Measurements from ENCODE around the gene GPD1L.

GPD1L gene

DNA sequence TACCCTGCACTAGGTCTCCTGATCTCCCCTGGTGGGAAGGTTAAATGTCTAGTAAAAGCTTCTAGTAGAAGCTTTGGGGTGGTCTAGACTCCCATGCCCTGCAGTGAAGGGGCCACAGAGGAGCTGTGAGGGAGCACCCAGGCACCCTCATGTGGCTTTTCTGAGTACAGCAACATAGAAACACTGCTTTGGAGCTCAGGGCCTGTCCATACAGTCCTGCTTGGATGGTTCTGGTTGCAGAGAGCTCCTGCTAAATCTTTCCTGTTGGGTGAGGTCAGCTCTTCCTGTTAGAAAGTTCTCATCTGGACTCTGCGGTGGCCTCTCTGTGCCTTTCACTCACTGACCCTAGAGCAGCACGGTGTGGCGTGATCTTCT lies 47.8 kb downstream of the GPD1L start:
- in situ Hi-C loops (cut with MboI; ENCODE audit: low pct_unique_long_range_greater_than_20kb, low sequenced_read_pairs, unreplicated experiment): no loop called here
- TF ChIP-seq, protein P1, sequence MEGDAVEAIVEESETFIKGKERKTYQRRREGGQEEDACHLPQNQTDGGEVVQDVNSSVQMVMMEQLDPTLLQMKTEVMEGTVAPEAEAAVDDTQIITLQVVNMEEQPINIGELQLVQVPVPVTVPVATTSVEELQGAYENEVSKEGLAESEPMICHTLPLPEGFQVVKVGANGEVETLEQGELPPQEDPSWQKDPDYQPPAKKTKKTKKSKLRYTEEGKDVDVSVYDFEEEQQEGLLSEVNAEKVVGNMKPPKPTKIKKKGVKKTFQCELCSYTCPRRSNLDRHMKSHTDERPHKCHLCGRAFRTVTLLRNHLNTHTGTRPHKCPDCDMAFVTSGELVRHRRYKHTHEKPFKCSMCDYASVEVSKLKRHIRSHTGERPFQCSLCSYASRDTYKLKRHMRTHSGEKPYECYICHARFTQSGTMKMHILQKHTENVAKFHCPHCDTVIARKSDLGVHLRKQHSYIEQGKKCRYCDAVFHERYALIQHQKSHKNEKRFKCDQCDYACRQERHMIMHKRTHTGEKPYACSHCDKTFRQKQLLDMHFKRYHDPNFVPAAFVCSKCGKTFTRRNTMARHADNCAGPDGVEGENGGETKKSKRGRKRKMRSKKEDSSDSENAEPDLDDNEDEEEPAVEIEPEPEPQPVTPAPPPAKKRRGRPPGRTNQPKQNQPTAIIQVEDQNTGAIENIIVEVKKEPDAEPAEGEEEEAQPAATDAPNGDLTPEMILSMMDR (IDR thresholded peaks at IDR 0.05; ENCODE audit: extremely low read depth, insufficient read depth, missing control alignments): peak; percentile 27
- DNase-seq (ENCODE audit: low spot score): no peak

DNA sequence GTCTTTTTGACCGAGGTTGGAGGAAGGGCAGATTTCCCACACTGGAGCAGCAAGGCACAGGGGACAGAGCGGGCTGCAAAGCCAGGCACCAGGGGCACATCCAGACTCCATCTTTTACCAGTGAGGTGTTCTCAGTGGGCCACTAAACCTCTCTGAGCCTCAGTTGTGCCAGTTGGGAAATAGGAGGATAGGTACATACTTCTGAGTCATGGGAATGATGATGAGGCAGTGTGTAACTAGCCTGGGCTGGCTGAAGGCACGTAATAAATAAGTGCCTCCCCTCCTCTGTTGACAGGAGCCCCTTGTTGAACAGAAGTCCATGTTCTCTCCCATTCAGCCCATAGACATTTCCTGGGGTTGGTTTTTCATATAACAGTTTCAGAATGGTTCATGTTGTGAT lies 48.7 kb downstream of the GPD1L start:
- TF ChIP-seq, protein P1 (IDR thresholded peaks at IDR 0.05; ENCODE audit: extremely low read depth, insufficient read depth, missing control alignments): no peak
- no peak for DNase-seq (ENCODE audit: low spot score)
- in situ Hi-C loops (cut with MboI; ENCODE audit: low pct_unique_long_range_greater_than_20kb, low sequenced_read_pairs, unreplicated experiment): no loop called here

DNA sequence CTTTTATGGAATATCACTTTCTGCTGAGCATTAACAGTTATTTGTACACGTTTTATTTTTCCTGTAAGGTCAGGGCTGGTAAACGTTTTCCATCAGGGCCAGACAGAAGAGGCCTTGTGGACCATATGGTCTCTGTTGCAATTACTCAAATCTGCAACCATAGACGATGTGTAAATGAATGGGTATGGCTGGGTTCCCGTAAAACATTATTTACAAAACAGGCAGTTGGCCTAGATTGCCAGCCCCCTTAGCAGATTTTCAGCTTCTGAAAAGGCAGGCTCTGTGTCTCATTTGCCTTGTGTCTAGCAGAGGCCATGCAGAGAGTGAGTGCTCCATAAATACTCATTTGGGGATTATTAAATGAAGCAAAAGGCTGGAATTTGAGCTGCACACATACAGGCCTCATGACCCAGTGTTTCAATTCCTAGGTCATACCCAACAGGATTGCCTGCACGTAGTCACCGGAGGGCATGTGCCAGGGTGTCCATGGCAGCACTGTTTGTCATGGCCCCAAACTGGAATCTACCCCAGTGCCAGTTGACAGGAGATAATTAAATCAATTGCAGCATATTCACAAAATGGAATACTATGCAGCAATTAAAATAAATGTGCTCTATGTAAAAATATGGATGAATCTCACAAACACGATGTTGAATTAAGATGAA lies 51.3 kb downstream of the GPD1L start:
- no peak for DNase-seq (ENCODE audit: low spot score)
- TF ChIP-seq, protein P1 (IDR thresholded peaks at IDR 0.05; ENCODE audit: extremely low read depth, insufficient read depth, missing control alignments): no peak
- in situ Hi-C loops (cut with MboI; ENCODE audit: low pct_unique_long_range_greater_than_20kb, low sequenced_read_pairs, unreplicated experiment): no loop called here

DNA sequence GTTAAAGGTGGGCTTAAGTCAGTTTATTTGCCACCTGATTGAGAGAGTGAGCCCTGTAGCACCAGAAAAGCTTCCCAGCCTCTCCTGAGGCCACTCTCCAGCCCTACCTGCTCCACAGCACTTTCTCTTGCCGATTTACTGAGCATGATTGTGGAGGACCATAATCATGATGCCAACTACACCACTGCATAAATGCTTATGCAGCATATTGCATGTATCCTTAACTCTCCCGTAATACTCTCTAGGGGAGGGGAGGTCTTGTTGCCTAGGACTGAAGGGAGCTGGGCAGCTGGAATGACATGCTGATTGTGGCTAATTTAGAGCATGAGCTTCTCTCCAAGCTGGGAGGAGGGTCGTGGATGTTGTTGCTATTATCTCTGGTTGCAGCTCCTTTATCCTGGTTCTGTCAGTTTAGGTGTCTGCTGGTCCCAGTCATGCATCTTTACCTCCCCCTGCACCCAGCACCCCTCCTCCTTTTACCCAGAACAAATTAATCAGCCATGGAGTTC lies 54.3 kb downstream of the GPD1L start:
- no peak for DNase-seq (ENCODE audit: low spot score)
- TF ChIP-seq, protein P1 (IDR thresholded peaks at IDR 0.05; ENCODE audit: extremely low read depth, insufficient read depth, missing control alignments): no peak
- in situ Hi-C loops (cut with MboI; ENCODE audit: low pct_unique_long_range_greater_than_20kb, low sequenced_read_pairs, unreplicated experiment): no loop called here

DNA sequence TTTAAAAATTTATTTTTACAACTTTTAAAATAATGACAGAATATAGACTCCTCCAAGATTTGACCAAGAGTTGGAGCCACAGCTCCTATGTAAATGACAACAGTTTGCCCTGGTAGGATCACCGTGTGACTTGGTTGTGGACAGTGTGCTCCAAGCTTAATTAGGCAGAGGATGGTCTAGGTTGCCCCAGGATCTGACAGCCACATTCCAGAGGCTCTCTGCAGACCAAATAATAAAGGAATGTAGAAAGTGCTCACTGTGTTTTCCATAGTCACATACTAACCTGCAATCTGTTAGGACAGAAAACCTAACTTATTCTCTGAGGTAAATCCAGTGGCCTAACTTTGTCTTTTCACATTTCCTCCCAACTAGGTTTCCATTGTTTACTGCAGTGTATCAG lies 59.0 kb downstream of the GPD1L start:
- in situ Hi-C loops (cut with MboI; ENCODE audit: low pct_unique_long_range_greater_than_20kb, low sequenced_read_pairs, unreplicated experiment): no loop called here
- TF ChIP-seq, protein P1 (IDR thresholded peaks at IDR 0.05; ENCODE audit: extremely low read depth, insufficient read depth, missing control alignments): no peak
- no peak for DNase-seq (ENCODE audit: low spot score)

DNA sequence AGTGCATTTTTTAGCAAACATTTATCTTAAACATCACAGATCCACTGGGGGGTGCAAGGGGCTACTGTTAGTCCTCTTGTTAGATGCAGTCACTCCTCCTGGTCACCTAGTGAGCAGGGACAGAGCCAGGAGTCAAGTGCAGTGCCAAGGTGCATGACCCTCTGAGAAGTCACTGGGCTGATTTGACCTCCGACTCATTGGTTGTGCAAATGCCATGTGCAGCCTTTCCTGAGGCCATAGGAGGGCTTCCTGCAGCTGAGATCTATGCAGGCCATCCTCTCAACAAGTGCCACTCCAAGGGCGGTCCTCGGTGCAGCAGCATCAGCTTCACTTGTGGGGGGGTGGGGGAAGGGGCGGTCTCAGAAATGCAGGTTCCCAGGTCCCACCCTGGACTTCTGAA lies 60.2 kb downstream of the GPD1L start:
- TF ChIP-seq, protein P1 (IDR thresholded peaks at IDR 0.05; ENCODE audit: extremely low read depth, insufficient read depth, missing control alignments): no peak
- in situ Hi-C loops (cut with MboI; ENCODE audit: low pct_unique_long_range_greater_than_20kb, low sequenced_read_pairs, unreplicated experiment): no loop called here
- no peak for DNase-seq (ENCODE audit: low spot score)

Measured in GM13977 (cell line).